SIG-M5 (cell line): ENCODE data around the gene PRR20G.

Experiments
- DNase-seq: peaks from one replicate; lab custom pipeline; 2025; lab: John Stamatoyannopoulos, UW

The PRR20G gene

DNA sequence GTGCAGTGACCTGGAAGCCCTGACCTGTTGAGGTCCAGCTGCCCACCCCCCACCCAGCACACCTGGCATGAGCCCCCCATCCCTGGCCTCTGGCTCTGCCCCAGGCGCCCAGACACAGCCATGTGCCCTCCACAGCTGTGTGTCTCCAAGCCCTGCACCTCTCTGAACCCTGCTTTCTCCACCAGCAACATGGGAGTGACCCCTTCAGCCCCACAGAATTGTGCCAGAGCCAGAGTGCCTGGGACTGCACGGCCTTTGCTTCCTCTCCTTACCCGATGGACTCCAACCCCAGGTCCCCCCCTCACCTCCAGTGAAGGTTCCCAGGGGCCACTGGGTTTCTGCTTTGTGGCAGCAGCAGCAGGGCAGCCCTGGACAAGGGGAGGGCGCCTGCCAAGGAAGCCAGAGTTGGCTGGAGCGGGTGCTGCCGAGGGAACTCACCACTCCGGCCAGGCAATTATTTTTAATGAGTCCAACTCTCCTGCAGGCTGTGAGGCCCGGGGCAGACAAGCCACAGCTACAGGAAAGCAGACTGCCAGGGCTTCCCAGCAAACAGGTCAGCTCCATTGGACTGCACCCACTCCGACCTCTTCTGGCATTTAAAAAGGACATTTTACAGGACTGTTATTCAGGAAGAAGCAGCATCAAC is 24.1 kb downstream of the PRR20G start:
- no peak for DNase-seq

DNA sequence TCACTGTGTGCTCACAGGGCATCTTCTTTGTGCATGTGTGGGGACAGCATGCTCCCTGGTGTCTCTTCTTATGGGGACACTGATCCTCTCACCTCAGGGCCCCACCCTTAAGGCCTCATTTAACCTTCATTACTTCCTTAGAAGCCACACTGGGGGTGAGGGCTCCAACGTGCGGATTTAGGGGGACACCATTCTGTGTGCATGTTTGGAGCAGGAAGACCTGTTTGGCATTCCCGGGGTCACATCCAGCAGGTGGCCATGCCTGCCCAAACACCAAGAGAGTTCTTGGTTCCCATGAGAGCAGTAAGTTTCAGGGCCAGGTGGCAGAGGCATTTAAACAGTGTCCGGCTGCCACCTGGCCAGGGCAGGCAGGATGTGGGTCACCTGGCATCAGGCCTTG is 24.8 kb downstream of the PRR20G start:
- DNase-seq = no peak

DNA sequence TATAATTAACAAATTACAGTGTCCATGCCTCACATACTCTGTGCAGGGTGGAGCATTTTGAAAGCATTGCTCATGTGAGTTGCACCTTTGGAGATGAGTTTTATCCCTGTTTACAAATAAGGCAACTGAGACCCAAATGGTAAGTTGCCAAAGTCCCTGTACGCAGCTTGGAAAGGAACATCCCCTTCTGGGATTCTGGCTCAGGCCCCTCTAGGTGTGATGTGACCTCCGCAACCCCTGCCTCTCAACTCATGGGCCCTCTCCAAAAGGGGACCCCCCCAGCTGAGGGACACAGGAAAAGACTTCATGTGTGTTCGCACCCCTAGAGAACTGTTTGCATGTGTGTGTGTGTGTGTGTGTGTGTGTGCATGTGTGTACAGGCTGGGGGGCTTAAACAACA is 25.3 kb downstream of the PRR20G start:
- no peak for DNase-seq

DNA sequence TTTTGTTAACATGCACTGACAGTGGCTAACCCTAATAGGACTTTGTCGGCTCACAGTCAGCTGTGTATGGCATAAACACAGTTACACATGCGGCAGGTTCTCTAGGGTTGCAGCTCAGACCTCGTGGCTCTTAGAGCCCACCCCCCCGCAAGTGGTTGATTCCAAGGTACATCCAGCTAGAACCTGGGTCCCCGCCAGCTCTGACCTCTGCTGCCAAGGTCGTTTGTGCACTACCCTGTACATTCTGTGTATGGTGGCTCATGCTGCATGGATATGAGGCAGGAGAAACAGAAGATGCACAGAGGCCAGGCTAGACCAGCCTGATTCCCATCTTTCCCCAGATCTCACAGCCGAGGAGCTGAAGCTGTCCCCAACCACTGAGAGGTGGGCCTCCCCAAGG is 25.9 kb downstream of the PRR20G start:
- no peak for DNase-seq

DNA sequence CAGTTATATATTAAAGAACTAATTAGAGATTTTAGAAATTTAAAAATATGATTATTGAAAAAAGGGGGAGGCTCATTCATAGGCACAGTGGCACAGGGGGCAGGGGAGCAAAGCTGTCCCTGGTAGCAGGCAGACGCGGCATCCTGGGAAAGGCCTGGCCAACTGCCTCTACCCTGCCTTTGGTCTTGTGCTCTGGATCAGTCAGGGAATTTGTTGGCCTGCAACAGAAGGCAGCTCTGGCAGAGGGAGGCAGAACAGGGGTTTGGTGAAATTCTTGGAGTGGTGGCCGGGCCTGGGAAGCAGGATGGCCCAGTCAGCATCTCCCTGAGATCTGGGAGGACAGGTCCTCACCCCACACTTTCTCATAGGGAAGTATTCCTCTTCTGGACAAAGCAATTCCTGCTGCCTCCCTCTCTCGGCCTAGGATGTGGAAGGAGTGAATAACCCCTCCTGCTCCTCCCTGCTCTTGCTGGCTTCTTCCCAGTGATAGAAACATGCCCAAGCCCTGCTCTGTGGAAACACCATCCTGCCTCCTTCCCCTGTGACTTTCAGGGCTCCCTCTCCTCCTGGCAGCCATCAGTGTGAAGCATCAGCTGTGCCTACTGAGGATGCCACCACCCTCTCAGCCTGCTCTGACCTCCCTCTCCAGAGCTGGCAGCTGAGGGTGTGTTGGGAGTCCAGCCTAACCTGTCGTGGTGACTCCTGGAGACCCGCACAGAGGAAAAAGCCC is 26.9 kb downstream of the PRR20G start:
- no peak for DNase-seq

DNA sequence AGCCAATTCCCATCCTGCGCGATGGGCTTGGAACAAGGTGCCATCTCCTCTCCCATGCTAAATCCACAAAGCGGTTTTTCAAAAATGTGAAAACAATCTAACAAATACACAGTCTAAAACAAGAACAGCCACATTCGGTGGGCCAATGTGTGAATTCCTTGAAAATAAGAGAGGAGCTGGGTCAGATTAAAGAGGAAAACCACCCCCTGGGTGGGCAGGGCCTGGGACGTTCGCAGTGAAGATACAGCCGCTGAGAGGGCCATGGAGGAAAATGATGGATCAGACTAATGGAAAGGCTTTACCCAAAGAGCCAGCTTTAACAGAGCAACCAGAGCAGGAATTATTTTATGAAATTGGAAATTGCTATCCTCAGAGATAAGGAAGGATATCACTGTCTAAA is 27.4 kb downstream of the PRR20G start:
- no peak for DNase-seq

DNA sequence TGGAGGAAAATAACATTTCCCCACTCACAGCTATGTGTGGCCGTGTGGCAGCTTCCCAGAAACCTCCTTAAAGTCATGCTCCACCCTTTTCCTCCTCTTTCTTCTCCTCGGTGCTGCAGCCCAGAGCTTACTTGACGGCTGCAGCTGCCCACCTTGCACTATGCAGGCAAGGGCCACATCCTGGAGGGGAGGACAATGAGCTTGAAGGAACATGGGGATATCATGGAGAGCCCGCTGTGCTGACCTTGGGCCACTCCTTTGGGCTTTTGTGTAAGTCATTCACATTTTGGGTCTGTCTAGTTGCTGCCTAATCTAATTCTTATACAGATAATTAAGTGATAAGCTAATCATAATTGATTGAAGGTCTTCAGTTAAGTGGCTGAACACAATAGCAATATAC is 28.0 kb downstream of the PRR20G start:
- DNase-seq = no peak

DNA sequence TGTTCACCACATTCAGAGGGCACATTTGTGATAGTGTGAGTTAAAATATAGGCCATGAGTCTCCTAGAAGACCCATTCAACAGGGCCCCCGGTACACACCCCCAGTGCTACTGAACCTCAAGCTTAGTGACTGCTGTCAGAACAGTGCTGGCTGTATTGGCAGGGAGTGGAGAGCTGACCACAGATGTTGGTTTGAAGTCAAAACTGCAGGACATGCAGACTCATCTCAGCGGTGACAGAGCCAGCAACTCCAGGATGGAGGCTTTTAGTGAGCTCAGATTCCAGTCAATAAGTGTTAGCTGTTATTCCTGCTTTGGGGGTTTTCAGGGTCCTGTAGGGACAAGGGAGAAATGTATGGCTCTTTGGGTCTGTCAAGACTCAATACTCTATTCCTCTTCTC is 29.1 kb downstream of the PRR20G start:
- no peak for DNase-seq

DNA sequence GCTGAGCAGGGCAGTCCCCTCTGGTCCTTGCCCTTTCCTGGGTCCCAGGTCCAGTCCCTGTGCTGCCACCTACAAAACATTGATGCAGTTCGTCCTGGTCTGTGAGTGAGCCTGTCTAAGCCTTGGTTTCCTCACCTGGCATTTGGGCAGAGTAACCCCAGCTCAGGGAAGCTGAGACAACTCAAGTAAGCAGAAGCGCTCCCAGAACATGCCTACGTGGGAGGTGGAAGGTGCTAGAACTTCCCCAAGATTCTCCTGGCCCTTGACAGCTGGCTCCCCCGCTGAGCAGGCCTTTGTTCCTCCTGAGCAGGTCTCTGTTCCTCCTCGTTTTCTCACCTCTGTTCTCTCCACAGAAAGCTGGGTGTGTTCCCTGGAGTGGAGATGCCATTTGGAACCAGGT is 30.5 kb downstream of the PRR20G start:
- no peak for DNase-seq

DNA sequence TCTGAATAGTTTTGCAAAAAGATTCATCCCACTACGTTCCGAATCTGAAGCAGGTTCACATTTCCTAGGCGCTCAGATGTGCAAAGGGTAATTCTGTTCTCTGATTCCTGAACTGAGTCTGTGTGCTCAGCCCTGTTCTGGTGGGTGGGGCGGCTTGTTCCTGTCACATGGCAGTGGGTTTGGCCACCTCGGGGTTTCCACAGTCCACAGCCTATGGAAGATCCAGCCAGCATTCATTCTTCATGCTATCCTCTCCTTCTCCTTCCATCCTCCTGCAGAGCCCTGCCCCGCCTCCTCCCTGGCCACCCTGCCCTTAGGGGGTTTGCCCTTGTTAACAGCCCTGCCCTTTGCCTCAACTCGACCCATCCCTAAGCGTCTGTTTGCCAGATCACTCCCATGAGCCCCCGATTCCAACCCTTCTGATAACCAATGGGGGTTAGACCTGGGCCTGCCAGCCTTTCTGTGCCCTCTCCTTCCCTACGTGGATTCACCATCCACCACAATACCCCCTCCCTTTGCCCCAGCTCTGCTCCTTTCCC is 31.0 kb downstream of the PRR20G start:
- DNase-seq = no peak

DNA sequence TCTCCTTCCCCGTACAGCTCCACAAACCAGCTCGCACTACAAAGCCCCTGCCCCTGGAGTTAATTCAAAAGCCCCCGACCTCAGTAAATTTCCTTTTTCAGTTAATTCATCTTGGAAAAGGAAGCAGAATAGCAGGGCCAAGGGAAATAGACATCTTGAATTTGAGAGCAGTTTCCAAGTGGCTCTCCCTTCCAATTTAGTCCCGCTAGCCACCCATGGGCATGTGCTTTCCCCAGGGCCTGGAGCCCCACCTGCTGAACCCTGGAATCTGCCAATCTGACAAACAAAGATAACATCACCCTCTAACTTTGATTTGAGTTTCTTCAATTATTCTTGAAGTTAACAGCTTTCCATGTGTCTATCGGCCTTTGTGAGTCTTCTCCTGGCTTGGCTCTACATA is 31.7 kb downstream of the PRR20G start:
- DNase-seq = no peak

DNA sequence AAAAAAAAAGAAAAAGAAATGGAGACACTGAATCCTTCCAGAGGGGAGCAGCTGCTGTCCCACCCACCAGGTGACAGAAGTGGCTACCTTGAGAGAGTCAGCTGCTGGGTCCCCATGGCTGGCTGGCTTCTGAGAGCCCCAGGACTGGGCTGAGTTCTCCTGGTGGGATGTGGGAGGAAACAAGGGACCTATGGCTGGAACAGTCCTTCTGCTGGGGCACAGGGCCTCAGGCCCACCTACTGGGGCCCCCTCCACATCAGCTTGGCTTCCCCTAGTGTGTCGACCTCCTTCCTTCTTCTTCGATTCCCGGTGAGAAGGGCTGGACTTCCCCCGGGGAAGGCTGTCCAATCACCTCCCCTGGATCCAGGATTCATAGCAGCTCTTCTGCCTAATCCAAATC is 32.3 kb downstream of the PRR20G start:
- DNase-seq = no peak

DNA sequence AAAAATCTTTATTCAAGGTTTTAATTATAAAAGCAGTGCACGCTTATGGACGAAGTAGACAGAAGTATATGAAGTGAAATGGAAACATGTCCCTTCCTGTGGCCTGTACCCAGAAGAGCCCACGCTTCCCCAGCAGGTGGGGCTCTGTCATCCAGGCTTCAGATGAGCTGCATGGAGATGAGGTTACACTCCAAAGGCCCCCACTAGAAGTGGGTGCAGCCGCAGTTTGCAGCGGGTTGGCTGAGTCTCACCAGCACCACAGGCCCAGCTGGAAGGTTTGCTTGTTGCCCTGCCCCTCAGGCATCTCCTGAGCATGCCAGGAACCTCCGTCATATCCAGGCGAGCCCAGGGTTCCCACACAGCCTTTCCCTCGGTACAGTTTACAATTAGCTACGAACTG is 33.1 kb downstream of the PRR20G start:
- DNase-seq = no peak

DNA sequence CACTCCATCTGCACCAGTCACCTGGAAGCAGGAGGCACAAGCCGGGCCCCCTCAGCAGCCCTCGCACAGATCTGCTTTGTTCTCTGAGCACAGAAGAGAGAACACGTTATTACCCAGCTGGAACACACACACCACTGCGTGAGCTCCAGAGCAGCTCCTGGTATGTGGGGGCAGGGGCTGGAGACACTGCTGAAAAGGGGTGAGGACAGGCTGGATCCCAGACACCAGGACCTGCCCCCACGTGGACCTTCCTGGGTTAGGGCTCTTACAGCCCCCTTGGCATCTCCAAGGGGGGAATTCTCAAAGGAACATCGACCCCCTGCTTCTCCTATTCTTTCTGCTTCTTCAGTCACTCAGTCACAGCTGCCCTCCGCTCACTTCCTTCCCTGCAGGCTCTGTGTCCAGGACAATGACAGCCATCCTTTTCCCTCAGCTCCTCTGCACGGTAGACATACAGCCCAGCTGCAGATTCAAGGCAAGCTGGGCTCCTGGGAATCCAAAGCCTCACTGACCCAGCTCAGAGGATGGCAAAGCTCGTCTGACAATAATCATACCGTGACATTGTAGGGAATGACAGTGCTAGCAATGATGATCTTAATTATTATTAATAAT is 33.7 kb downstream of the PRR20G start:
- no peak for DNase-seq

DNA sequence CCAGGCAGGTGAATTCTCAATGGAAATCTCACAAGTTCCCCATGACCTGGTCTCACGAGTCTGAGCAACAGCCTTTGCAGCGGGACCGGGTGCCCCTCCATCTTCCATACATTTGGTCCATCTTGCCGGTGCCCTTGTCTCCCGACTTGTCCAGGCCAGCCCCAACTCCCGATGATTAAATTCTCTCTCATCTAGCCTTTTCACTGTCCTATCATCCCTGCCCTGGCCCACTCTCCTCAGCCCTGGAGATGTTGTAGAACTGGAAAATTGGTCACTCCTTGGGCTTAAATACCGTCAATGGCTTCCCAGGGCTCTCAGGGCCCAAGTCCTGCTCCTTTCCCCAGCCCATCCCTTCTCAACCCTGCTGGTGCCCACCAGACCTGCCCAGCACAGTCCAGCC is 34.4 kb downstream of the PRR20G start:
- DNase-seq = no peak

DNA sequence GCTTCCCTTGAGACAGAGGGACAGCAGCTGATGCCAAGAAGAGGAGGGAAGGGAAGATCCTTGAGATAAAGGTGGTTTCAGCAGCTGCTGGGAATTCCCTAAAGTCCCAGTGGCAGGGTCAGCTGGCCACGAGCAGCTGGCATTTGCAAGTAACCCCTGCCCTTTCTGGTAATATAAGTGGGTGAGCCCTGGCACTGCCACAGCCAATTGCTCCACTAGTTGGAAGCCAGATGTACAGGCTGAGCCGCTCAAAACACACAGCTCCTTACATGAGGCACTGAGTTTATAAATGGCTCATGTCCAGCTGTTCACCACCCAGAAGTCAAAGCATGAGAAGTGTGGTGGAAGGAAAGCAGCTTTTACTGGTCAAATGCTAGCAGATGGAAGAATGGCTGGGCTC is 35.4 kb downstream of the PRR20G start:
- no peak for DNase-seq

DNA sequence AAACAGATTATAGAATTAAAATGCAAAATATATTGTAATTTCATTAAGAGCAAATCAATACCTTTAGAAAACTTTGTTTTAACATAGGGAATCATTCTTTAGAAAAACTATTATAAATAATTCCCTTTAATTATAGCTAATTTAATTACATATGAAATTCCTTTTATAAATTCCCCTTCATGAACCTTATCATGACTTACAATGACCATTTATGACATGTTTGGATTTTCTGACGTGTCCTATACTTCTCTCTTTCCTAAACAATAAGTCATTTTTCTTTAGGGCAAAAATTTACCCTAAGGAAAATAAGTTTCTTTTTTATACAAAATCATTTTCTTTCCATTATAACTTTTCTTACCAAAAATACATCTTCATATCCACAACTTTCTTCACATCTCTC is 37.8 kb downstream of the PRR20G start:
- DNase-seq = no peak

DNA sequence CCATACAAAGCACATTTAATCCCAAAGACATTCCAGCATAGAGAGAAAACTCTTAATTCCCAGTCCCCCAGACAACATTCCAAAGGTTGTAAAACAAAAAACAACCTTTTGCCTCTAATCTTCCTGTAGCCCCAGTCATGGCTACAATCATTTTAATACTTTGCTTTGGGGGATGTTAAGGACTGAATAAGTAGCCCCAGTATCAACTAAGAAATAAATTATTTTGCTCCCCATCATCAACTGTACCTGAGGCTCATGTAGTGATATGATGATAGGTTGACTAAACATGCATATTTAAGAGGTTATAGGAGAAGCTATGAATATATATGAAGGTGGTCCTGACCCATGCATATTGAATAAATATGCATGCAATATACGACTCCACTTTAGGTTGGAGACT is 40.6 kb downstream of the PRR20G start:
- no peak for DNase-seq

DNA sequence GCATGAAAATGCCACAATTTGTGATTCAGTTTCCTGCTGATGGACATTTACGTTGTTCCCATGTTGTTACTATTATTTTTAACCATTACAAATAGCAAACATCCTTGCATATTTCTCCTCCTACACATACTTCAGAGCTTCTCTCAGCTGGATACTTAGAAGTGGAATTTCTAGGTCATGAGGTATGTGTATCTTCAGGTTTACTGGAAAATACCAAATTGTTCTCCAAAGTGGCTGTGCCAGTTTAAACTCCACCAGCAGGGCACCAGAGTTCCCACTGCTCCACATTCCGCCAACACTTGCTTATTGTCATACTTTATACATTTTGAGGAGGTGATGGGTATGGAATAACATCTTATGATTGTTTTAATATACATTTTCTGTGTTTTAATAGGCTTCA is 49.2 kb downstream of the PRR20G start:
- no peak for DNase-seq

DNA sequence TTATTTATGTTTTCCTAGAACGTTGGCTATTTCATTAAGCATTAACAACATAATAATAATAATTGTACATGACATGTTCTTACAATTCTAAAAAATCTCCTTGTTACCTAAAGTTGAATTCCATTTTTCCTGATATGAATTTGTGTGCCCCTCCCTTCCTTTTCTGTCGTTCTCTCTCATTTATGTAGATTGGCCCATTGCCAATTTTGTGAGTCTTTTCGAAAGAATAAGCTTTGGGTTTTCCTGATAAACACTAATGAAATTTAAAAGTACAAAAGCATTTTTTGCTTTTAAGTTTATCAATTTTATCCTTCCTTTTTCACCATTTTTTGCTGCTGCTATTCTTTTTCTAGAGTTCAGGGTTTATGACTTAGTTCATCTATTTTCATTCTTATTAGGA is 50.0 kb downstream of the PRR20G start:
- no peak for DNase-seq

DNA sequence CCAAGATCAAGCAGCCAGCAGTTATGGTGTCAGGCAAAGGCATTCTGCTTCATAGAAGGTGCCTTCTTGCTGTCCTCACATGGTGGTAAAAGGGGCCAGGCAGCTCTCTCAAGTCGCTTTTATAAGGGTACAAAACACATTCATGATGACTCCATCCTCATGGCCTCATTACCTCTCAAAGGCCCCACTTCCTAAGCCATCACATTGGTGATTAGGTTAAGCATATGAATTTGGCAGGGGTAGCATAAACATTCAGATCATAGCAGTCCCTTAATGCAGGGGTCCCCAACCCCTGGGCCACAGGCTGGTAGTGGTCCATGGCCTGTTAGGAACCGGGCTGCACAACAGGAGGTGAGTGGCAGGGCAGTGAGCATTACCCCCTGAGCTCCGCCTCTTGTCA is 52.1 kb downstream of the PRR20G start:
- DNase-seq = no peak

DNA sequence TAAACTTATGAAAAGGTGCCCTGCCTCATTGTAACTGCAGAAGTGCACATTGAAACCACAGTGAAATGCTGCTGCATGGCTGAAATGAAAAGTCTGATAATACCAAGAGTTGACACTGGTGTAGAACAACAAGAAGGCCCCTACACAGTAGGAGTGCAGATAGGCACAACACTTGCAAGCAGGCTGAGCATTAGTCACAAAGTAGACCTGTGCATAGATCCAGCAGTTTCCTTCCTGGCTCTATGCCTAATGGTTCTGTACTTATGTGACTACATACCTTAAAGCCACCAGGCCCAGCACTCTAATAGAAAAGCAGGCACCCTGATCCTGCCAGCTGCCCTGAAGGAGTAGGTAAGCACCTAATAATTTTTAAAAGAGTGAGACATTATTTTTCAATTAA is 53.1 kb downstream of the PRR20G start:
- DNase-seq = no peak
